Subcutaneous abdominal adipose tissue (tissue), 5 donors: ENCODE results near the gene ELOVL2.

Experiments used
- H3K27ac ChIP-seq: one replicate; pipeline ENCODE4 v1.7.0; 2013; ENCODE audit warnings: low read depth, mild to moderate bottlenecking, inconsistent platforms, low read length, moderate library complexity
- H3K27me3 ChIP-seq, 5 donors: one replicate each; pipeline ENCODE4 v1.7.0; 2013; ENCODE audit warnings: low read length in 5 of 5, inconsistent platforms in 1 of 5; ENCODE audit not compliant: control insufficient read depth in 5 of 5, insufficient read depth in 4 of 5
- H3K36me3 ChIP-seq, 5 donors: one replicate each; pipeline ENCODE4 v1.7.0; 2013; ENCODE audit warnings: low read length in 5 of 5; ENCODE audit not compliant: control insufficient read depth in 5 of 5, insufficient read depth in 5 of 5
- H3K4me1 ChIP-seq, 5 donors: one replicate each; pipeline ENCODE4 v1.7.0; 2013; ENCODE audit warnings: low read length in 5 of 5, mild to moderate bottlenecking in 3 of 5, moderate library complexity in 1 of 5; ENCODE audit not compliant: control insufficient read depth in 5 of 5, insufficient read depth in 5 of 5
- H3K4me3 ChIP-seq, 5 donors: one replicate each; pipeline ENCODE4 v1.7.0; 2013; ENCODE audit warnings: low read length in 5 of 5, low read depth in 1 of 5
- H3K9ac ChIP-seq, 5 donors: one replicate each; pipeline ENCODE4 v1.7.0; 2013; ENCODE audit warnings: low read length in 5 of 5, mild to moderate bottlenecking in 4 of 5, moderate library complexity in 3 of 5
- H3K9me3 ChIP-seq, 5 donors: one replicate each; pipeline ENCODE4 v1.7.0; 2013; ENCODE audit warnings: low read length in 5 of 5; ENCODE audit not compliant: control insufficient read depth in 5 of 5
- donor health status: healthy.
- donor health status: healthy.
- donor health status: healthy.
- donor health status: healthy.
- donor health status: healthy.

The ELOVL2 gene

GRCh38 chr6:10970731-10971130 is 73.4 kb downstream of the ELOVL2 start:
- Histone ChIP-seq H3K4me1 (no peaks in the 10 kb centered on the region), H3K9me3 (peaks cover 0 to 15% (median 3%) of the 10 kb centered on the region in 5 donors), H3K27me3 (no peaks in the 10 kb centered on the region), H3K27ac (no peak overlapping the region), H3K9ac (no peak overlapping the region), H3K4me3 (no peak overlapping the region), H3K36me3 (no peaks in the 10 kb centered on the region)

GRCh38 chr6:10968776-10969175 is 75.3 kb downstream of the ELOVL2 start:
- no peak overlapping the region for H3K4me3 ChIP-seq
- no peaks in the 10 kb centered on the region for H3K36me3 ChIP-seq
- H3K27ac ChIP-seq, result no peak overlapping the region
- peaks cover 0 to 16% (median 3%) of the 10 kb centered on the region in 5 donors for H3K9me3 ChIP-seq
- no peaks in the 10 kb centered on the region for H3K27me3 ChIP-seq
- no peaks in the 10 kb centered on the region for H3K4me1 ChIP-seq
- H3K9ac ChIP-seq, result no peak overlapping the region

- H3K4me1 ChIP-seq, result no peaks in the 10 kb centered on the region
- H3K9ac ChIP-seq, result no peak overlapping the region
- no peaks in the 10 kb centered on the region for H3K36me3 ChIP-seq
- H3K9me3 ChIP-seq, result peaks cover 0 to 16% (median 3%) of the 10 kb centered on the region in 5 donors
- H3K27me3 ChIP-seq, result no peaks in the 10 kb centered on the region
- no peak overlapping the region for H3K27ac ChIP-seq
- H3K4me3 ChIP-seq, result no peak overlapping the region
Observed at GRCh38 chr6:10964684-10965083, 79.4 kb downstream of the ELOVL2 start.

- Histone ChIP-seq H3K27ac (no peak overlapping the region), H3K9me3 (peaks cover 0 to 12% (median 3%) of the 10 kb centered on the region in 5 donors), H3K4me3 (no peak overlapping the region), H3K27me3 (no peaks in the 10 kb centered on the region), H3K4me1 (no peaks in the 10 kb centered on the region), H3K36me3 (no peaks in the 10 kb centered on the region), H3K9ac (no peak overlapping the region)
Observed at GRCh38 chr6:10963113-10963512, 81.0 kb downstream of the ELOVL2 start.

GRCh38 chr6:10962673-10963072 is 81.4 kb downstream of the ELOVL2 start:
- Histone ChIP-seq H3K4me3 (no peak overlapping the region), H3K4me1 (no peaks in the 10 kb centered on the region), H3K27ac (no peak overlapping the region)

GRCh38 chr6:10961837-10962236 is 82.3 kb downstream of the ELOVL2 start:
- Histone ChIP-seq H3K4me1 (no peaks in the 10 kb centered on the region), H3K36me3 (no peaks in the 10 kb centered on the region), H3K27ac (no peak overlapping the region), H3K4me3 (no peak overlapping the region), H3K9me3 (peaks cover 0 to 12% (median 0%) of the 10 kb centered on the region in 5 donors), H3K9ac (no peak overlapping the region), H3K27me3 (no peaks in the 10 kb centered on the region)

More at GRCh38 chr6:10962673-10963072, 81.4 kb downstream of the ELOVL2 start:
- Histone ChIP-seq H3K9me3 (peaks cover 0 to 12% (median 2%) of the 10 kb centered on the region in 5 donors), H3K9ac (no peak overlapping the region), H3K27me3 (no peaks in the 10 kb centered on the region), H3K36me3 (no peaks in the 10 kb centered on the region)

GRCh38 chr6:10960171-10960570 is 83.9 kb downstream of the ELOVL2 start:
- no peaks in the 10 kb centered on the region for H3K36me3 ChIP-seq
- no peaks in the 10 kb centered on the region for H3K9me3 ChIP-seq
- no peaks in the 10 kb centered on the region for H3K4me1 ChIP-seq
- no peak overlapping the region for H3K4me3 ChIP-seq
- no peak overlapping the region for H3K27ac ChIP-seq
- no peaks in the 10 kb centered on the region for H3K27me3 ChIP-seq
- H3K9ac ChIP-seq, result no peak overlapping the region

- no peak overlapping the region for H3K9ac ChIP-seq
- H3K4me1 ChIP-seq, result no peaks in the 10 kb centered on the region
- no peaks in the 10 kb centered on the region for H3K36me3 ChIP-seq
- H3K9me3 ChIP-seq, result no peaks in the 10 kb centered on the region
- H3K27ac ChIP-seq, result no peak overlapping the region
- no peak overlapping the region for H3K4me3 ChIP-seq
- H3K27me3 ChIP-seq, result no peaks in the 10 kb centered on the region
Observed at GRCh38 chr6:10957414-10957886, 86.7 kb downstream of the ELOVL2 start.

GRCh38 chr6:10956776-10957175 is 87.3 kb downstream of the ELOVL2 start:
- Histone ChIP-seq H3K9me3 (no peaks in the 10 kb centered on the region), H3K9ac (no peak overlapping the region), H3K27ac (no peak overlapping the region), H3K36me3 (no peaks in the 10 kb centered on the region), H3K27me3 (no peaks in the 10 kb centered on the region), H3K4me1 (no peaks in the 10 kb centered on the region), H3K4me3 (no peak overlapping the region)

GRCh38 chr6:10954590-10955010 is 89.5 kb downstream of the ELOVL2 start:
- Histone ChIP-seq H3K36me3 (no peaks in the 10 kb centered on the region), H3K9ac (no peak overlapping the region), H3K4me1 (no peaks in the 10 kb centered on the region), H3K27ac (no peak overlapping the region), H3K9me3 (no peaks in the 10 kb centered on the region), H3K27me3 (no peaks in the 10 kb centered on the region), H3K4me3 (no peak overlapping the region)
